ENCODE results near the gene LNPK.

Gene LNPK

GRCh38 chr2:176025932-176026331, 23.9 kb upstream of the LNPK start:
- H3K27me3 ChIP-seq = peaks cover 92% of the 10 kb centered on the region
- H3K4me3 ChIP-seq (ENCODE audit: low read depth in 1 of 2, low read length in 1 of 2) = no peak overlapping the region
- H3K36me3 ChIP-seq = no peaks in the 10 kb centered on the region
- no peaks in the 10 kb centered on the region for H3K9me3 ChIP-seq
- no peak for TF ChIP-seq CTCF (IDR thresholded peaks at IDR 0.05)
- no peaks in the 10 kb centered on the region for H3K4me1 ChIP-seq (ENCODE audit: control insufficient read depth in 1 of 2, insufficient read depth in 1 of 2, low read depth in 1 of 2, low read length in 1 of 2)
- H3K27ac ChIP-seq = no peak overlapping the region

GRCh38 chr2:176024083-176024482, 22.0 kb upstream of the LNPK start:
- TF ChIP-seq CTCF (IDR thresholded peaks at IDR 0.05) = no peak

GRCh38 chr2:176022048-176022447, 20.0 kb upstream of the LNPK start:
- Histone ChIP-seq H3K27ac (no peak overlapping the region), H3K4me1 (ENCODE audit: control insufficient read depth in 1 of 2, insufficient read depth in 1 of 2, low read depth in 1 of 2, low read length in 1 of 2) (peaks cover 6 to 10% of the 10 kb centered on the region in 2 experiments), H3K27me3 (peaks cover 58% of the 10 kb centered on the region), H3K4me3 (ENCODE audit: low read depth in 1 of 2, low read length in 1 of 2) (no peak overlapping the region), H3K36me3 (no peaks in the 10 kb centered on the region), H3K9me3 (no peaks in the 10 kb centered on the region)
- no peak for TF ChIP-seq CTCF (IDR thresholded peaks at IDR 0.05)

More at GRCh38 chr2:176024083-176024482, 22.0 kb upstream of the LNPK start:
- Histone ChIP-seq H3K27me3 (peaks cover 79% of the 10 kb centered on the region), H3K27ac (no peak overlapping the region), H3K9me3 (no peaks in the 10 kb centered on the region), H3K4me3 (ENCODE audit: low read depth in 1 of 2, low read length in 1 of 2) (no peak overlapping the region), H3K36me3 (no peaks in the 10 kb centered on the region), H3K4me1 (ENCODE audit: control insufficient read depth in 1 of 2, insufficient read depth in 1 of 2, low read depth in 1 of 2, low read length in 1 of 2) (peaks cover under 1% of the 10 kb centered on the region in 2 experiments)

DNA sequence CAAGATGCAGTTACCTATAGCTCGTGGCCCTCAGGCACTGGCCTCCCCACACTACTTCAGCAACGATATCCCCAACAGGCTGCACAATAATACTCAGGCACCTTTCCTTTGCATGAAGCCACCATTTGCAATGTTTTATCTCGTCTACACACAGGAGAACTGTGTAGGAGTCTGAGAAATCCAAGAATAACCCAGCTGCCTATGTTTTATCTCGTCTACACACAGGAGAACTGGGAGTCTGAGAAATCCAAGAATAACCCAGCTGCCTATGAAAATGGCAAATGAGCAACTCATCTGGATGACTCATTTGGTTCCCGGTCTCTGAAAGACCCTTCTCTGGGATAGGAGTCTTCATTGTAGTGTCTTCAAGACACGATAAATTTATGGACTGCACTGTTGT, 18.3 kb upstream of the LNPK start:
- H3K27me3 ChIP-seq = peaks cover 42% of the 10 kb centered on the region
- H3K27ac ChIP-seq = no peak overlapping the region
- no peak for TF ChIP-seq CTCF (IDR thresholded peaks at IDR 0.05)
- peaks cover 6 to 10% of the 10 kb centered on the region in 2 experiments for H3K4me1 ChIP-seq (ENCODE audit: control insufficient read depth in 1 of 2, insufficient read depth in 1 of 2, low read depth in 1 of 2, low read length in 1 of 2)
- no peaks in the 10 kb centered on the region for H3K9me3 ChIP-seq
- H3K36me3 ChIP-seq = no peaks in the 10 kb centered on the region
- H3K4me3 ChIP-seq (ENCODE audit: low read depth in 1 of 2, low read length in 1 of 2) = no peak overlapping the region

- no peak overlapping the region for H3K27ac ChIP-seq
- H3K4me1 ChIP-seq (ENCODE audit: control insufficient read depth in 1 of 2, insufficient read depth in 1 of 2, low read depth in 1 of 2, low read length in 1 of 2) = peaks cover 6 to 10% of the 10 kb centered on the region in 2 experiments
- TF ChIP-seq CTCF (IDR thresholded peaks at IDR 0.05) = no peak
Measured at GRCh38 chr2:176018708-176019107, 16.6 kb upstream of the LNPK start.

GRCh38 chr2:176009445-176009844, 7.4 kb upstream of the LNPK start:
- Histone ChIP-seq H3K4me1 (ENCODE audit: control insufficient read depth in 1 of 2, insufficient read depth in 1 of 2, low read depth in 1 of 2, low read length in 1 of 2) (no peaks in the 10 kb centered on the region), H3K36me3 (no peaks in the 10 kb centered on the region), H3K4me3 (ENCODE audit: low read depth in 1 of 2, low read length in 1 of 2) (no peak overlapping the region), H3K27me3 (peaks cover 11% of the 10 kb centered on the region), H3K9me3 (no peaks in the 10 kb centered on the region), H3K27ac (no peak overlapping the region)
- no peak for TF ChIP-seq CTCF (IDR thresholded peaks at IDR 0.05)

More at GRCh38 chr2:176018708-176019107, 16.6 kb upstream of the LNPK start:
- no peaks in the 10 kb centered on the region for H3K36me3 ChIP-seq
- H3K27me3 ChIP-seq = peaks cover 27% of the 10 kb centered on the region
- no peak overlapping the region for H3K4me3 ChIP-seq (ENCODE audit: low read depth in 1 of 2, low read length in 1 of 2)
- H3K9me3 ChIP-seq = no peaks in the 10 kb centered on the region
